ENCODE results near the gene CYP26A1.
"Not testable (repeated sequence)": the region's sequence is repeated elsewhere in the genome, so short reads cannot be mapped to it uniquely, and the experiment has no call there.

Gene CYP26A1

DNA sequence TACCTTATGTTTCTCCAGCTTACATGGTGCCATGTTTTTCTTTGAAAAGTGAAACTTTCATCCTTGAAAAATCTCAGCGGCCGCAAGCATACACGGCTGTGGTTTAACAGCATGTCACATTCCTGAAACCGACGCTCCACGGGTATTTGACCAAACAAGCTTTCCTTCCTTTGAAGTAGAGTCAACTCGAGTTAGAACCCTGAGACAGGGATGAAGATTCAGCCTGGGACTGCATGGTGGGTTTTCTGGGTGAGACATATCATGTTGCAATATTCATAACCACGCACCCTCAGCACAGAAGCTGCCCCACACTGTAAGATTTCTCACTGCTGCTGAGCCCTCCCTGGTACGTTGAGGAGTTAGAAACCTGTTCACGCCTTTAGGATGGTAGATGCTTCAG is 8.1 kb downstream of the CYP26A1 start:
- DNase-seq, result no peak

GRCh38 chr10:93083743-93084539 is 10.2 kb downstream of the CYP26A1 start:
- no peak for DNase-seq

DNA sequence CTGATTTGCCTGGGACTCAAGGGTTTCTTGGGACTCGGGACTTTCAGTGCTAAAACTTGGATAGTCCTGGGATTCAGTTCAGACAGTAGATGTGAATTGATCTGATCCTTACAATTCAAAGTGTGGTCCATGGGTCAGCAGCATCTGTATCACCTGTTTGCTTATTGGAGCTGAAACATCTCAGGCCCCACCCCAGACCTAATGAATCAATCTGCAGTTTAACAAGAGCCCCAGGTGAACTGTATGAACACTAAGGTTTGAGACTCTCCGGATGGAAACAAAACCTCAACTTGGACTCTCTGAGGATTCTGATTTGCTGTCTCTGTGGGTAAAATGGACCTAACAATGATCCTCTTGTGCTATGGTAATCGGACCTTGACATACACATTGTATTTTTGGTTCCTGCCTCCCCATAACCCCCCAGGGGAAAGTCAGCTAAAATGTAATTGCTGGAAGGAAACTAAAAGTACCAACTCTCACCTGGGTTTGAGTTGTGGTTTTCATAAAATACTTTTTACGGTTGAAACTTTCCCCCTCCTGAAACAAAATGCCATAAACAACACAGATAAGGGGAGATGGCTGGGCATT is 11.7 kb downstream of the CYP26A1 start:
- no peak for DNase-seq

DNA sequence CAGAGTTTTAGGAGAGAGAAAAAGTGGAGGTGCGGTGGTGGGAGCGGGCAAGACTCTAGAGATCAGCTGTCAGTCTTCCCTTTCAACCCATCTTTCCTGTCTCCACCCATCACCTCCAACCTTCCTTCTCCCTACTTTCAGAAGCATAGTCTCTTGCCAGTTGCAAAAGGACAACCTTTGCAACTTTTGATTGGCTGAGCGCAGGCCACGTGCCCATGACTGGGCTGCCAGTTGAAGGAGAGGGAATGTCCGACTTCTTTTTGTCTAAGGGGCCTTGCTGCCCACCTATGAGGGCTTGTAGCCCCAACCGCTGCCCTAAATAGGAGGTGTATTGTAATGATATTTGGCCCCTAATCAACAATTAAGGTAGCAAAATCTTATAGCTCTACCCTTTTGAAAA is 12.6 kb downstream of the CYP26A1 start:
- no peak for DNase-seq

DNA sequence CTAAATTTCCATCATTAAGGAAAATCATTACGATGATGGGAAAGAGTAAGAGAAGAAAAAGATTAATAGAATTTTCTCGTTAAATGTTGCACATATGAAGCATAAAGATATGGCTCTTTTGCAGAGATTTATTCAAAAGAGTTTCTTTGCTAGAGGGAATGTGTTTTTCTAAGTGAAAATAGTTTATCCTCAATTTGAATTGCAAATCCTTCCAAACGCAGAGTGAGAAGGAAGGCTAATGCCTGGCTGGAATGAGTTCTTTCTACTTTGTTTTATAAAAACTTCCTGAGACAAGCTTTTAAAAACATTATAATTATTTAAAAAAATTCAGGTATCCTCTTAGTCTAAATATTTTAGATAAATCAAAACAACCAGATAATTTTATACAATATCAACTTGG is 14.2 kb downstream of the CYP26A1 start:
- DNase-seq, result no peak

DNA sequence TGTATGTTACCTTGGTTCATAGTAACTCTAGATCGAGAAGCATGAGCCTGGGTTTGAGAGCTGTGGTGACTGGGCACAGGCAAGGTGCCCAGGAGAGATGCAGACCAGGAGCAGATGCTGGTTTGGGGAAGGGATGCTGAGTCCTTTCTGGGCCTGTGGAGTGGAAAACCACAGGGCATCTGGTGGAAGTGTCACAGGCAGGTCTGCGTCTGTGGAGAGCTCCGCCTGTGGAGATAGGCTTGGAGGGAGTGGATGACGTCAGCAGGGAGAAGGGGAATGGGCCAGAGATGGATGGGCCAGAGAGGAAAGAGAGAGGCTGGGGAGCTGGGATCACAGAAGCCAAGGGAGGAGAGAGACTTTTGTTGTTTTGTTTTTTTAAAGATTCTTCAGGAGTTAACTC is 14.8 kb downstream of the CYP26A1 start:
- DNase-seq, result no peak

DNA sequence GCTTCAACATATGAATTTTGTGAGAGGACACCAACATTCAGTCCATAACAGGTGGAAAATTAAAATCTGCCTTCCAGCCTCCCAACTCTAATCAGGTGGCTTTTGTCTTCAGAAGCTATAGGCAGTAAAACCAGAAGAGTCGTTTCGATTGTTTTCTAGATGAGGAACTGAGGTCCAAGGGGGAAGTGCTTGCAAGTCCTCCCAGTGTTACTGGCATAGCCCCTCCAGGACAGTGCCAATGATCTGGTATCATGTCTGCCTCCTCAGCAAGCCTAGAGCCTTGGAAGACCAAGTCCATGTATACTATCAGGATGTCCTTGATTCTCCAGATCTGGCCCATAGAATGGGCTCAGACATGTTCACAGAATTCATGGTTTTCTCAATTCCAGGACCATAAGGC is 16.9 kb downstream of the CYP26A1 start:
- DNase-seq, result no peak

GRCh38 chr10:93091960-93092359 is 18.3 kb downstream of the CYP26A1 start:
- DNase-seq, result no peak

DNA sequence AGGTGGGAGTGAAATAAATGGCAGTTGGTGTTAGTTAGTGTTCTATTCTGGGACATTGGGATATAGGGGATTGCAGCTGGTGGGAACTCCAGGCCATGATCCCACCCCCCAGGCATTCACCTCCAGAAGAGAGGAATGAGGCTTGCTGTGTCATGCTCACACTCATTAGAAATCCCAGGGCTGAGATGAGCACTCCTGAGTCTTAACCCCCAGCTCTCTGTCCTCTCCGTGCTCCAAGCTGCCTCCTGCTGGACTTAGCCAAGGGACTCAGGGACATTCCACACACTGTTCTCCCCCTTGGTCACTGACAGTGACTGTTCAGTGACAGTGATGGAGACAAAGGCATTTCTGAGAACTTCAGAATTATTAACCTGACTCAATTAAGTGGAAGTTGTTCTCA is 21.5 kb downstream of the CYP26A1 start:
- DNase-seq, result no peak

- no peak for DNase-seq
These were observed 23.2 kb downstream of the CYP26A1 start for GRCh38 chr10:93096901-93097300.

DNA sequence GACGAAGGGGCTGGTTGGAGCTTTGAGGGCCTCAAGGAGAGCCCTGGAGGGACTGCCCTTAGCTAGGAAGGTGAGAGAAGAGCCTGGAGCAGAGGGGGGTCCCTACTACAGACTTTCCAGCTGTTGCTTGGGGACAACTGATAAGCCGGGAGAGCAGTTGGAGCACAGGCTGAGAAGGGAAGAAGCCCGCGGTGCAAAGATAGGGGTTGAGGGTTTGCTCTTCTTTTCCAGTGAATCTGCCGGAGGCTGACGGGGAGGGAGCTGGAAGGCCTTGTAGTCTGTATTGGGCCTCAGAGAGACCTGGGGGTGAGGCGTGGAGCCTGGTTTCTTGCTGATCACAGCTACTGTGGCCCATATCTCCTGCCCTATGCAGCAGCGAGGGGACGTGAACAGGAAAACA is 23.7 kb downstream of the CYP26A1 start:
- no peak for DNase-seq

- DNase-seq, result no peak
These were observed 25.1 kb downstream of the CYP26A1 start for GRCh38 chr10:93098816-93099215.

GRCh38 chr10:93099670-93100069 is 26.0 kb downstream of the CYP26A1 start:
- DNase-seq, result no peak

GRCh38 chr10:93101148-93101547 is 27.5 kb downstream of the CYP26A1 start:
- DNase-seq, result not testable (repeated sequence)

GRCh38 chr10:93103953-93104352 is 30.3 kb downstream of the CYP26A1 start:
- no peak for DNase-seq

DNA sequence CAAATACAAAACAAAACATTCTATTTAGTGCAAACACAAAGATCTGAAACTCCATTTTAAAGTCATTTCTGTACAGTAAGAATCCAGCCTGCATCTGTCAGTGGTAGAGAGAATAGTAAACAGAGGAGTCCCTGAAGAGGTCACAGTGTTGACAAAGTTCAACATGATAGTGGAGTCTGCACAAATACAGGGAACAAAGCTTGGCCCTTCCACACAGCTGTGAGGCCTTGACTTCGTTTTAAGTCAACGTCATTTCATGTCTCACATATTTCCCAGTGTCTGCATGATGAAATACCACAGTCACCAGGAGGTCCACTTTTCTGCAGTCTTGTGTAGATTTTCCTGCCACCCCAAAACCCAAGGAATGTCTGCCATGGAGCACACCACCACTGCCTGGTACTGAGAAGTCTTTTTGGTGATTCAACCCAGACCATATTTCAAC is 33.0 kb downstream of the CYP26A1 start:
- DNase-seq, result no peak

DNA sequence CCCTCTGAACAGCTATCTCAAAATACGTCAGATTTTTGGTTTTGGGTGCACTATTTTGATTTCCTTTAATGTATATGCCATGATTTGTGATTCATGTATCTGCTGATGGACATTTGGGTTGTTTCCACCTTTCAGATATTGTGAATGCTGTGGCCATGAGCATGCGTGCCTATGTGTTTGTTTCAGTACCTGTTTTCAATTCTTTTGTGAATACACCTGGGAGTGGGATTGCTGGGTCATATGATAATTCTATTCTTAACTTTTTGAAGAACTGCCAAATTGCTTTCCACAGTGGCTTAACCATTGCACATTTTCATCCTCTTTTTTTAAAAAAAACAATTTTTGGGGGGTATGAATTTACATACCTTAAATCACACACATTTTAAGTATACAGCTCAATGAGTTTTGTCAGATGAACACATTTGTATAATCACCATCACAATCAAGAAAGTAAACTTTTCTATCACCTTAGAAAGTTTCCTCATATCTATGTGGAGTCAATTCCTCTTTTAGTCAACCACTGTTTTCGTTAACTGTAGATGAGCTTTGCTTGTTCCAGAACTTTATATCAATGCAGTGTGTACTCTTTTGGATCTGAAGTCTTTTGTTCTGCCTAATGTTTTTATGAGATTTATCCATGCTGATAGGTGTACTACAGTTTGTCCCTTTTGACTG is 36.9 kb downstream of the CYP26A1 start:
- DNase-seq, result no peak

DNA sequence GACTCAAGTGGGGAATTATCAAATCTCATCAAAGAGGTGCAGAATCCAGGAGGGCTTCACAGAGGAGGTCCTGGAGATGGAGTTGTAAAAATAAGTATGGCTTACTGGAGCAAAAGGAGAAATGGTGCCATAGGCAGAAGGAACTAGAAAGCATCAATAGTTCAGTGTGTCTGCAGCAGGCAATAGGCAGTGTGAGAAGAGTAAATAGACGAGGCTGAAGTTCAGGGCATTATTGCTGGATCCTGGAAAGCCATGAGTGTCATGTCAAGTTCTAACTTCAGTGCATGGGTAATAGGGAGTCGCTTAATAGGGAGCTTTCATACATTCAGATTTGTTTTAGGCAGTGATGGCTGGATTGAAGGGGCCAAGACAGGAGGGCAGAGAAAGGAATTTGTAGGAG is 39.3 kb downstream of the CYP26A1 start:
- DNase-seq, result no peak

GRCh38 chr10:93115661-93116383 is 42.1 kb downstream of the CYP26A1 start:
- DNase-seq, result no peak

DNA sequence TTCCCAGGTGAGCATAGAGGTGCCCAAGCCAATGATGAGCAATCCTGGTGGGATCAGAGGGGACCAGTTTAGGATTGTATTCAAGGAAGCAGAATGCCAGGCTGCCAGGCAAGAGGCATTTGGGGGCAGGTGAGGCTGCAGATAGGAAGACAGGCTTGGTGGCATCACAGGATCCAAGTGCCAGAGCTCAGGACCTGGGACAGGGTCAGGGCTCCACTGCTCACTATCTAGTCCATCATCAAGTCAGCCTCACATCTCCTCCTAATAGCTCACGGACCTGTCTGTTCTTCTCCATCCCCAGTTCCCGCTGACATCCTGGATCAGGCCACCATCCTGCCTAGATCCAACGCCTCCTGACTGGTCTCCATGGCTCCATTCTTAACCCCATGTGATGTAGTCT is 47.6 kb downstream of the CYP26A1 start:
- DNase-seq, result no peak

DNA sequence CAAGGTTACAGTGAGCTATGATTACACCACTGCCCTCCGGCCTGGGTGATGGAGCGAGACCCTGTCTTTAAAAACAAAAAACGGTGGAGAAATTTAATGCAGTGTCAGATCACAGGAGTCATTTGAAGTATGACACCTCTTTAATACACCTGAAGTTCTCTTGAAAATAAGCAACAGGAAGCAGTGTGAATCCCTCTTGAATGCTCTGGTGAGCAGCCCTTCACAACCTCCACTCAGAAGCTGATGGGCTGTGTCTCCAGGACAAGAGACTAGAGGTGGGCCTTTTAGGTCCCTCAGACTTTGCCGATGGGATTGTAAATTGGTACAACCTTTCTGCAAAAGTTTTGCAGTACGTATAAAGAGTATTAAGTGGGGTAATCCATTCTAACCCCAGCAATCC is 50.1 kb downstream of the CYP26A1 start:
- DNase-seq, result no peak

GRCh38 chr10:93124580-93125318 is 51.1 kb downstream of the CYP26A1 start:
- DNase-seq, result no peak

DNA sequence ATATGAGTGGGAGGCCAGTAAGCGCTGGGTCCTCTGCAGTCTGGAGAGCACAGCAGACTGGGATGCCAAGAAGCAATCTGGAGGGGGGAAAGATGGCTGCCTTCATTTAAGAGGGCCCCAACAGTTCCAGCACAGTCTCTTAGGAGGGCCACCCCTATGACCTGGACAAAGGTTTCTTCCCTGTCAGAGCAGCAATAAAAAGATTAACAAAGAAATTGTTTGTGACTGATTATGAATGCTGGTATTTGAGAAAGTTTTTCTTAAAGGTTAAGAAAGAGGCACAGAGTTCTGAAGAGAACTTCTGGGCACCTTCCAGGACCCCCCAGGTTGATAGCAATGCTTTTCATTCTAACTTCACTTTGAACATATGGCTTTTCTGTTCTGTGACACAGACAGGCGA is 52.3 kb downstream of the CYP26A1 start:
- DNase-seq, result no peak
